IMR-90 (cell line): ENCODE measurements around the gene CXorf51A. TPM values are rescaled to one million over a fixed set of nuclear protein-coding genes. Genes with fewer than 3 reads are reported as not detected.
A peak's percentile ranks its signal among the peaks of the same experiment; 100 is the strongest.

Source experiments
- ATAC-seq: fragments of 200-7000 bp; cut with Tn5 transposase; 2 replicates; pipeline ENCODE4 v1.9.1; 2020; ENCODE audit warnings: low read depth, mild to moderate bottlenecking, moderate library complexity
- BruUV-seq: library from RNA; stranded (reverse); fragments of 400-500 nt; replicated peaks from 2 replicates; lab custom pipeline; 2021; lab: Mats Ljungman, UMichigan
- CTCF ChIA-PET: fragments of 300-600 bp; formaldehyde crosslinking; extraction: SDS; loops from one replicate; lab custom pipeline; 2021; ENCODE audit warnings: antibody characterized with exemption; lab: Yijun Ruan, JAX
- POLR2A ChIA-PET: fragments of 300-600 bp; sonication (Branson Sonifier 250); formaldehyde crosslinking; loops from one replicate; lab custom pipeline; 2022; ENCODE audit warnings: antibody characterized with exemption; ENCODE audit not compliant: unreplicated experiment; lab: Charles Lee
- DNase-seq: peaks from one replicate; pipeline ENCODE4 v3.0.0; 2013
- H2AFZ ChIP-seq: replicated peaks from 2 replicates; pipeline ENCODE3; 2013; ENCODE audit warnings: low read length, mild to moderate bottlenecking; ENCODE audit not compliant: poor library complexity
- H2AK5ac ChIP-seq: 2 replicates; pipeline ENCODE4 v1.6.1; 2013; ENCODE audit warnings: low read depth, low read length, inconsistent platforms
- H2AK9ac ChIP-seq: replicated peaks from 2 replicates; pipeline ENCODE3; 2013; ENCODE audit warnings: mild to moderate bottlenecking, low read depth, low read length, moderate library complexity; ENCODE audit not compliant: poor library complexity
- H2BK120ac ChIP-seq: 2 replicates; pipeline ENCODE4 v1.6.1; 2013; ENCODE audit warnings: low read depth, low read length, inconsistent platforms
- H2BK15ac ChIP-seq: 3 replicates; pipeline ENCODE4 v1.6.1; 2013; ENCODE audit warnings: low read depth, low read length, inconsistent platforms
- H2BK20ac ChIP-seq: 2 replicates; pipeline ENCODE4 v1.6.1; 2013; ENCODE audit warnings: low read depth, mild to moderate bottlenecking, inconsistent platforms, low read length, moderate library complexity
- H2BK5ac ChIP-seq: 2 replicates; pipeline ENCODE4 v1.6.1; 2013; ENCODE audit warnings: mild to moderate bottlenecking, low read depth, low read length, inconsistent platforms; ENCODE audit not compliant: poor library complexity, severe bottlenecking
- H3K14ac ChIP-seq: replicated peaks from 2 replicates; pipeline ENCODE4 v1.6.1; 2013; ENCODE audit warnings: low read depth, low read length, inconsistent platforms
- H3K18ac ChIP-seq: 2 replicates; pipeline ENCODE4 v1.6.1; 2013; ENCODE audit warnings: low read depth, low read length, control low read depth
- H3K23ac ChIP-seq: 2 replicates; pipeline ENCODE4 v1.6.1; 2013; ENCODE audit warnings: low read depth, low read length, inconsistent platforms
- H3K27ac ChIP-seq: 2 replicates; pipeline ENCODE4 v1.5.1; 2013; ENCODE audit warnings: mild to moderate bottlenecking, control low read depth, low read length; ENCODE audit not compliant: insufficient read depth
- H3K27me3 ChIP-seq: 2 replicates; pipeline ENCODE4 v1.6.1; 2013; ENCODE audit warnings: low read length; ENCODE audit not compliant: control insufficient read depth, insufficient read depth
- H3K36me3 ChIP-seq: 2 replicates; pipeline ENCODE4 v1.6.1; 2013; ENCODE audit warnings: low read length, mixed read lengths; ENCODE audit not compliant: control insufficient read depth, insufficient read depth
- H3K4ac ChIP-seq: 2 replicates; pipeline ENCODE4 v1.6.1; 2013; ENCODE audit warnings: low read depth, low read length, inconsistent platforms
- H3K4me1 ChIP-seq: 2 replicates; pipeline ENCODE4 v1.6.1; 2013; ENCODE audit warnings: low read length, mixed read lengths; ENCODE audit not compliant: control insufficient read depth, insufficient read depth
- H3K4me2 ChIP-seq: 2 replicates; pipeline ENCODE4 v1.6.1; 2013; ENCODE audit warnings: low read depth, mild to moderate bottlenecking, control low read depth, low read length, moderate library complexity
- H3K4me3 ChIP-seq: 2 replicates; pipeline ENCODE4 v1.5.1; 2013; ENCODE audit warnings: low read depth, mild to moderate bottlenecking, control low read depth, low read length, moderate library complexity; ENCODE audit not compliant: insufficient read depth
- H3K56ac ChIP-seq: 2 replicates; pipeline ENCODE4 v1.6.1; 2013; ENCODE audit warnings: low read length, inconsistent platforms; ENCODE audit not compliant: insufficient read depth; ENCODE audit errors: extremely low read depth
- H3K79me1 ChIP-seq, 2 experiments: 2 replicates each; pipeline ENCODE4 v1.6.1; 2013; ENCODE audit warnings: low read length in 2 of 2, inconsistent platforms in 1 of 2, low read depth in 1 of 2
- H3K9ac ChIP-seq: 2 replicates; pipeline ENCODE4 v1.6.1; 2013; ENCODE audit warnings: low read depth, low read length, control low read depth
- H3K9me1 ChIP-seq: 2 replicates; pipeline ENCODE4 v1.6.1; 2013; ENCODE audit warnings: low read length, inconsistent platforms; ENCODE audit not compliant: insufficient read depth
- H3K9me3 ChIP-seq: 2 replicates; pipeline ENCODE4 v1.6.1; 2013; ENCODE audit warnings: low read length; ENCODE audit not compliant: control insufficient read depth, insufficient read depth
- H4K20me1 ChIP-seq: 2 replicates; pipeline ENCODE4 v1.6.1; 2013; ENCODE audit warnings: low read length, inconsistent platforms; ENCODE audit not compliant: insufficient read depth
- H4K5ac ChIP-seq: 2 replicates; pipeline ENCODE4 v1.6.1; 2013; ENCODE audit warnings: mild to moderate bottlenecking, low read depth, low read length, control low read depth
- H4K8ac ChIP-seq, 2 experiments: 2 replicates each; pipeline ENCODE4 v1.6.1; 2013; ENCODE audit warnings: low read depth in 2 of 2, low read length in 2 of 2, control low read depth in 1 of 2, inconsistent platforms in 1 of 2
- H4K91ac ChIP-seq: 2 replicates; pipeline ENCODE4 v1.6.1; 2013; ENCODE audit warnings: low read depth, low read length, inconsistent platforms; ENCODE audit not compliant: insufficient read depth
- USF2 ChIP-seq: fragments of 150-350 bp; IDR thresholded peaks from 2 replicates; pipeline ENCODE4 v1.6.1; 2017; ENCODE audit warnings: mild to moderate bottlenecking, antibody characterized with exemption, low read length, low read depth
- WGBS, 2 experiments: methylation state at CpG; one replicate each; pipeline versions ENCODE4 v1.1.5 to v1.1.7; 2013; ENCODE audit warnings: missing lambda C conversion rate in 2 of 2; ENCODE audit not compliant: insufficient read length in 1 of 2; ENCODE audit errors: extremely low coverage in 2 of 2; 5-methylcytosine and 5-hydroxymethylcytosine counted together
- dilution Hi-C: fragments of 300-500 bp; cut with HindIII; formaldehyde crosslinking; loops from one replicate; pipeline ENCODE4 v1.14.3; 2018; ENCODE audit warnings: low sequenced_read_pairs; ENCODE audit not compliant: unreplicated experiment
- in situ Hi-C: fragments of 300-500 bp; cut with MboI; formaldehyde crosslinking; loops from 3 replicates; pipeline ENCODE4 v1.14.3; 2019; ENCODE audit warnings: low sequenced_read_pairs, inconsistent platforms, mixed read lengths
- intact Hi-C: fragments of 100-400 bp; cut with micrococcal nuclease; formaldehyde crosslinking; loops from 2 replicates; pipeline ENCODE4 v1.10.0; 2022
- polyA plus RNA-seq, 3 experiments: library from polyadenylated mRNA; depleted of rRNA; stranded (reverse); fragments of >200 nt; gene quantifications; 2 replicates each; pipeline ENCODE4 v1.2.3, GENCODE V29; 2012; ENCODE audit warnings: low replicate concordance in 1 of 3
- total RNA-seq: library from RNA; depleted of rRNA; stranded (reverse); fragments of >200 nt; gene quantifications from 2 replicates; pipeline ENCODE4 v1.2.3, GENCODE V29; 2012

Gene CXorf51A
- total and polyA plus RNA-seq, 2 of the 4 experiments (the other 2 are of a cell fraction) = not detected

- no TSS peak for BruUV-seq
- H2AK9ac ChIP-seq = no peak overlapping the region
- no peak overlapping the region for H2BK120ac ChIP-seq
- no CpG with 5 or more reads among the region's 1 CpG for WGBS, 2 experiments
- dilution Hi-C loops = no loop called here
- intact Hi-C loops = no loop called here
- ChIA-PET POLR2A (no interaction called here), CTCF (no interaction called here)
- H3K9ac ChIP-seq = no peak overlapping the region
- H2BK20ac ChIP-seq = no peak overlapping the region
- no peak overlapping the region for H2AK5ac ChIP-seq
- no peak overlapping the region for H4K91ac ChIP-seq
- no peak overlapping the region for H2AFZ ChIP-seq
- ATAC-seq (no peak), DNase-seq (peak; percentile 6)
- H3K4me2 ChIP-seq = no peak overlapping the region
- no peaks in the 10 kb centered on the region for H4K20me1 ChIP-seq
- no peak overlapping the region for H2BK5ac ChIP-seq
- H3K36me3 ChIP-seq = no peaks in the 10 kb centered on the region
- peaks cover 5% of the 10 kb centered on the region; the same call in 1 of the 2 replicates for H3K9me3 ChIP-seq
- no peak overlapping the region for H3K14ac ChIP-seq
- no peaks in the 10 kb centered on the region for H3K4me1 ChIP-seq
- no peaks in the 10 kb centered on the region for H3K79me1 ChIP-seq
- H3K56ac ChIP-seq = no peak overlapping the region
- H3K4ac ChIP-seq = no peak overlapping the region
- no peaks in the 10 kb centered on the region for H3K27me3 ChIP-seq
- H4K5ac ChIP-seq = no peak overlapping the region
- no peak for TF ChIP-seq USF2
- H3K18ac ChIP-seq = no peak overlapping the region
- H3K23ac ChIP-seq = no peak overlapping the region
- in situ Hi-C loops = no loop called here
- H2BK15ac ChIP-seq = no peak overlapping the region
- no peak overlapping the region for H3K4me3 ChIP-seq
- no peaks in the 10 kb centered on the region for H3K9me1 ChIP-seq
- H3K27ac ChIP-seq = no peak overlapping the region
- no peak overlapping the region for H4K8ac ChIP-seq
These were observed 49.0 kb upstream of the CXorf51A start for GRCh38 chrX:146863566-146863965.
